Ishikawa (cell line): ENCODE data around the gene ADAM17.

Source experiments
- CEBPB ChIP-seq: IDR thresholded peaks from 2 replicates; pipeline ENCODE4 v1.6.1; 2012
- CREB1 ChIP-seq: IDR thresholded peaks from 2 replicates; pipeline ENCODE4 v1.6.1; 2012; ENCODE audit warnings: low read depth
- EGR1 ChIP-seq: IDR thresholded peaks from 2 replicates; pipeline ENCODE4 v1.6.1; 2012
- EP300 ChIP-seq: IDR thresholded peaks from 2 replicates; pipeline ENCODE4 v1.6.1; 2012; ENCODE audit warnings: borderline replicate concordance
- FOXM1 ChIP-seq: IDR thresholded peaks from 2 replicates; pipeline ENCODE4 v1.6.1; 2012; ENCODE audit warnings: low read depth, borderline replicate concordance
- MAX ChIP-seq: IDR thresholded peaks from 2 replicates; pipeline ENCODE4 v1.6.1; 2012
- NFIC ChIP-seq: IDR thresholded peaks from 2 replicates; pipeline ENCODE4 v1.6.1; 2012
- RAD21 ChIP-seq: IDR thresholded peaks from 2 replicates; pipeline ENCODE4 v1.6.1; 2012; ENCODE audit warnings: low read depth
- REST ChIP-seq: IDR thresholded peaks from 2 replicates; pipeline ENCODE4 v1.6.1; 2012; ENCODE audit warnings: low read depth, mild to moderate bottlenecking
- TAF1 ChIP-seq: IDR thresholded peaks from 2 replicates; pipeline ENCODE4 v1.6.1; 2012; ENCODE audit warnings: low read depth, mild to moderate bottlenecking
- TEAD4 ChIP-seq: IDR thresholded peaks from 2 replicates; pipeline ENCODE4 v1.6.1; 2012
- USF1 ChIP-seq: IDR thresholded peaks from 2 replicates; pipeline ENCODE4 v1.6.1; 2012
- ZBTB7A ChIP-seq: IDR thresholded peaks from 2 replicates; pipeline ENCODE4 v1.6.1; 2012; ENCODE audit warnings: low read depth

GRCh38 chr2:9573840-9574239 lies 18.2 kb upstream of the ADAM17 start:
- TF ChIP-seq CEBPB (no peak), EP300 (no peak), TAF1 (no peak), REST (no peak), RAD21 (no peak), ZBTB7A (no peak), NFIC (no peak), CREB1 (no peak), TEAD4 (no peak), USF1 (no peak), EGR1 (no peak), MAX (no peak), FOXM1 (no peak)
